NOMO-1 treated with dmso at 0.1 percent for 144 hours (cell line): ENCODE measurements around the gene INO80B.
A peak's percentile ranks its signal among the peaks of the same experiment; 100 is the strongest.

Experiments used
- DNase-seq: peaks from one replicate; lab custom pipeline; 2025; ENCODE audit not compliant: unreplicated experiment; lab: John Stamatoyannopoulos, UW

The INO80B gene

DNA sequence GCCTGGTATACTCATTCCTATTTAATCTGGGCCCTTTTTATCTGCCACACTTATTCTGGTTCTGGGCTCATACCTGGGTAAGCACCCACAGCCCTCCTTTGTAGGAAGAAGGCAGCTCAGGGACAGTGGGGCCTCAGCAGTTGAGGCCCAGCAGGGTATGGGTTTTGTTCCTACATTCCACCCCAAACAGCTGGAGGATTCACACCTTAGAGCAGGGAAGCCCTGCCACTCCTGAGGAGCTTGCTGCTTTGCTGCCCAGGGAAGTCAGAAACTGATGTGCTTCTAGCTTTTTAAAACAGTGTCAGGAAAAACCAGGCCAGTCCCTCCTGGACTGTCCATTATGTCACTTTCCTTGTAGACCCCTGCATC, 45.7 kb downstream of the INO80B start:
- DNase-seq: no peak

DNA sequence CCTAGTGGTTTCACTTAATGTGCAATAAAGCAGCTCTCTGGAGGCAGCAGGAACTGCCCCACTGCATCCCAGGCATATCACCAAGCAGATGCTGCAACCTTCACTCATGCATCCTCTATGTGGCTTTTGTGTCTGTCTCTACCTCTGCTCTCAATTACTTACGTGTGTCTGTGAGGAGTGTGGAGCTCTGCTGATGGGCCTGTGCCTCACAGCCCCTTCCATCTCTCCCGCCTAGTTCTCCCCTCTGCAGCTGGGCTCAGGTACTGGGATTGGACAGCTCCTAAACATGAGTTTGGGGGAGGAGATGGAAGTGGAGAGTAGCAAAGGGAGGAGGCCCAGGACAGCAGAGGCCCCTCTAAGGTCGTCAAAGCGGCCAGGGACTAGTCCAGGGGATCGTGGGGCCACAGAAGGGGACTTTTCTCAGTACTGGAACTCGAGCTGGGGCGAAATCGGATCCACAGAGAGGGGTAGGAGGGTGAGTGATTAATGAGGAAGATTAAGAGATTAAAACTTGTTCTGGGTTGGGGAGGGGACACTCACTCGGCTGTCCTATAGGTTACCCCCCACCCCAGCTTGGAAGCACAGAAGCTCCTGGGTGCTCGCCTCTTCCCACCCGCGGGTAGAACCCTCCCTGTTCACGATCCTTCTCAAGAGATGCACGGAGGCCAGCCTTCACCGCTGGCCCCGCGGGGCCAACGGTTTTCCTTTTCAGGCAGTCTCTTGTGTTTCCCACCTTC, 46.6 kb downstream of the INO80B start:
- DNase-seq: no peak

DNA sequence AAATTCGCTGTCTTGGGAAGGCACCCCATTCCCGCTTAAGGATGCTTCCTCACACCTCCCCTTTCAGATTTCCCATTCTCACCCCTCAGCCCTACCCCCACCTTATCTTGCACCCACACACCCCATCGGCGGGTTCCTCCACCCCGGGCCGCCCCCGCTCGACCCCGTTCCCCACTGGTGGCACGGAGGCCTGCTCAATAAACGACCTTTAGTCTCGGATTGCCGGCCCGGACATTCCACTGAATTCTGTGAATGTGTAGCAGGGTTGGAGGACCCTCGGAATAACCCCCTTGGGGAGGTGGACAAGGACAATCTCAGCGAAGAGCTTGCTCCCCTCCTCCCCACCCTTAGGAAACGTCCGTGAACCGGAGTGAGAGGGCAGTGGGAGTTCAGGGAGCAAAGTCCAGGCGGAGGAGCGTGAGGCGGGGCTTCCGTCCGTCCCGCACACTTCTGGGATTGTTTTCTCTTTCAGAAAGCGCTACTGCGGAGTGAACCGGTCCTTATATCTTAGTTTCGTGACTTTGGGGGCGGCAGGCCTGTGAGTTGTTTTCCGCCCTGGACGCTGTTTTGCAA, 47.3 kb downstream of the INO80B start:
- no peak for DNase-seq

DNA sequence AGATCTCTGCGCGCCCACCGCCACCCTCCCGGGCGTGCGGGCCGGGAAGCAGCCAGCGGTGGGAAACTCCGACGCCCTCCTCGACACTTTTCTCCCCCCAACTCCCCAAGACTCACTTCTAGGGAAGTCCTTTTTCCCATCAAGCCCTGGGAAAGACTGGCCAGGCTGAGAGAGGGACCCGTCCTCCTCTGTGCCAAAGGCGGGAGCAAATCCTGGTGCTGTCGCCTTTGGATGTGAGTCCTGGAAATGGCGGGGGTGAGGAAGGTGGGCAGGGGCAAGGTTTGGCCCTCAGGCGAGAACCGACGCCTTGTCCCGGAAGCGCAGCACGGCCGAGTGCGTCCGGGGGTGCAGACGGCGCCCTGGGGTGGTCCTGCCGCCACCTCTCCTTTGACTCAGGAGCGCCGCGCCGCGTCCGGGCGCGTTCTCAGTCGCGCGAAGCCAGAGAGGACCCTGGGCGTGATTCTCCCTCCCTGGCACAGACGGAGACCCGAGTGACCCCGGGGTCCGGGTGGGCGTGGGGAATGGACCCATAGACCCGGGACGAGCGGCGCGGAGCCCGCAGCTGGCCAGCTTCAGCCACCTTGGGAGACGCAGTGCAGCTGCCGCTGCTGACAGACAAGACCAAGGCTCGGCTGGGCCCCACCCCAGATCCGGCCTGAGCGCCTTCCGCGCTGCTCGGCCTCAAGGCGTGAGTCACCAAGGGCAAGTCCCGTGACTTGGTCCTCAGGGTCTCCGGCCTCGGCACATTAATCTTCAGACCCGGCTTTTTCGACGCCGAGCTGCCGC, 48.0 kb downstream of the INO80B start:
- peak; percentile 57 for DNase-seq

DNA sequence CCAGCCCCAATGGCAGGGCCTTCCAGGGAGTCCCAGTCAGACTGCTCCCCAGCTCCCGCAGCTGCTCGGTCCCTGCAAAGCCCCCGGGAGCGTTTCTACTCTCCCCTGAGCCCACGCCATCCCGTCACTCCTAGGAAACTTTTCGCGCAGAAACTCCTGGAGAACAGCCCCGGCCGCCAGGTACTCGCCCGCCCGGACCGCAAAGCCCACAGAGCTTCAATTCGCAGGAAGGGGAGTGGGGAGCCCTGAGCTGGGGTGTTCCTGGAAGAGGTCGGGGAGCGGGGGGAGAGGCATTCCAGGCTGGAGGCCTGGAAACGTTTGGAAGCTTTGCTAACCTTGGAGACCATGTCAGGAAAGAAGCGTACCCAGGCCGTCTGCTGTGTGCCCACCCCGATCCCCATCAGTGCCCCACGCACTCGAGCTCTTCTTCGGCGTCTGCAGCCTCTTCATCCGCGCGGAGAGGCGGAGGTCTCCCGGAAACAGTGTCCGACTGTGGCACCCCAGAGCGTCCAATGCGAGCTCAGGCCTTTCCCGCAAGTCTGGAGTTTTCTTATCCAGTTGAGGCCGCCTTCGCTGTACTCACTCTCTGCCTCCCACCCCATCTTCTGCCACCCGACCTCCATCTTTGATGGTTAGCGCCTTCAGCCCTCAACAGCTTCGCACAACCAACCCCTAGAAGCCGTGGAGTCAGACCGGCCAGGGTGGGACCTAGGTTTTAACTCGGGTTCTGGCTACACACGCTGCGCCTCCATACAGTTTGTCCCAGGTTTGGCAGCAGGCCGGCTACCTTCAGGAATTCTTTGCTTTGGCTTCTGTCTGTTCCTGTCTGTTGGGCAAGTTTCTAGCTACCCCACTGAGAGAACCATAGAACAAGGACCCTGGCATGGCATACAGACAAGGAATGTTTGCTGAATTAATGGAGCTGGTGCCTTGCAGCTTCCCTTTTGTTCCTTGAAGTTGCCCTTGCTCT, 48.9 kb downstream of the INO80B start:
- DNase-seq: no peak

DNA sequence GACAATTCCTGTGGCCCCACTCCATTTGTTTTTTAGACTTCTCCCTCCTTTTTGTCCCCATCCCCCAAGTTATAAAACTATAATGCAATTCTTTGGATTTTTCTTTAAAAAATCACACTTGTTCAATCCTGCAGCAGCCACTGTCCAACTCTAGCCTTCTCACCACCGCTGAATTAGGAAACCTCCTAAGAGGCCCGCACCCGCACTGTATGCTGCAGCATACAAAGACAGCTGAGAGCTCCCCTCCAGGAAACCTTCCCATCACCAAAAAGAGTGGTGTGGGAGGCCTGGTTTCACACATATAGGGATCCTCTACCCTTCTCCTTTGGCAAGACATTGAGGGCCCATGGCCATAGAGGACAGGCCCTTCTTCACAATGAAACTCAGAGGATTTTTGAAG, 49.7 kb downstream of the INO80B start:
- no peak for DNase-seq

DNA sequence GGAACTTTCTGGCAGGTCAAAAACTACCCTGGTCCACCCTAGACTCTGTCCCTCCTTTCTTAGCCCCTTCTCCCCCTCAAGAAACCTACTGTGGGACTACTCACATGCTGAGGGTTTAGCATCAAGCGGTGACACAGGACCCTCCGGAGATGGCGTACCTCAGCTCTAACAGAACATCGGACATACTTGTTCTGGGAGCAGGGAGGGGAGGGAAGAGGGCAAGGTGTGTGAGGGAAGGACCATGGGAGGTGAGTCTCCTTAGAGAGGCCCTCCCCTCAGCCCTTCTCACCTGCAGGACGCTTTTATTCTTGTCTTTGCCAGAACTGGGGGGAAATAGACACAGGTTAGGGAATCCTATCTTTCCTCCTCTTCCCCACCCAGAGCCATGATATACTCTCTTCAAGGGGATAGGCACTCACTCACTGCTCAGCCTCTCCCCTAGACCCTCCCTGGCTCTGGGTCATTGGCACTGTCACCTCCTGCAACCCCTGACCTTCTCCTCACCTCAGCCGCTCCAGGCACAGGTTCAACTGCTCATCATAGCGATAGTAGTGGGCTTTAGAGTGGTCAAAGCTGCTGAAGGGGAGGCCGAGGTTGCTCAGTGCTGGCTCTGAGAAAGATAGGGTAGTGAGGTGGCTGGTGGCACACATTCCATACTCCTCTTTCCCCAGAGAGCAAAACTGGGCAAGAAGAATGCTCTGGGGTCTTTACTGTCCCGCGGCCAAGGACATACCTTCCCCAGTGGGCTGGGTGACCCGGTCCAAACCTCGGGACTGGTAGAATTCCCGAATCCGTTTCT, 50.8 kb downstream of the INO80B start:
- no peak for DNase-seq

DNA sequence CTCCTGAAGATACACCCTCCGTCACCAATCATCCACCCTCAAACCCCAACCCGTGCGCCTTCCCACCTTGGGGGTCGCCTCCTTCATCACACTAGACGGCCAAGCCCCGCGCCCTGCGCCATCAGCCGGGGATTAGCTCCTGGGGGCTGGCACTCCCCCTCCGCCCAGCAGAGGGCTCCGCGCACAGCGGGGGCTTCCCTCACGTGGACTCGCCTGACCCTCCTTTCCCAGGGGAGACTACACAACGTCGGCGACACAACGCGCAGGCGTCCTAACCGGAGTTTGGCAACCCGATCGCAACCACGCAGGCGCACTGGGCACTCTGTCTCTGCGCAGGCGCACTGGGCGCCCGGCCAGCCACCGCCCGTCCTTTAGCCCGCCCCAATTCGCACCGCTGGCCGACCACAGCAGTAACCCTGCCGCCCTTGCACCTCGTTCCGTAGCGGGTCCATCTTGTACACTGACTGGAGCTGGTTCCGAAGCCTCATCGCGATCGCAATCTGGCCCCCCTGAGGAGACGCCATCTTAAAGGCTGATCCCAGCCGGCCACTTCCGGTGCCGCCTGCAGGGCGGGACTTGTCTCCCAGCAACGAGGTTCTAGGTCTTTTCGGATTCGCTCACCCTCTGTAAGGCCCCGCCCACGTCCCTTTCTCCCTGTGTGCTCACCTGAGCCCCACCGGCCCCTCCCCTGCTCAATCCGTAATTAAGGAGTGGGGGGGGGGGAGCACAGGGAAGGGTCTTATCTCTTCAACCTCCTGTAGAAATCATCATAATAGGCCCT, 52.4 kb downstream of the INO80B start, which contains the start of gene PCGF1:
Gene PCGF1, minus strand, starts transcription at position 551 of the 781 bp plus-strand sequence. Its CDS starts 27 bp downstream, at position 524.
- peak; percentile 90 for DNase-seq
